ENCODE data around the gene RASD1.
"Not testable (repeated sequence)": the region's sequence is repeated elsewhere in the genome, so short reads cannot be mapped to it uniquely, and the experiment has no call there.

RASD1 gene

DNA sequence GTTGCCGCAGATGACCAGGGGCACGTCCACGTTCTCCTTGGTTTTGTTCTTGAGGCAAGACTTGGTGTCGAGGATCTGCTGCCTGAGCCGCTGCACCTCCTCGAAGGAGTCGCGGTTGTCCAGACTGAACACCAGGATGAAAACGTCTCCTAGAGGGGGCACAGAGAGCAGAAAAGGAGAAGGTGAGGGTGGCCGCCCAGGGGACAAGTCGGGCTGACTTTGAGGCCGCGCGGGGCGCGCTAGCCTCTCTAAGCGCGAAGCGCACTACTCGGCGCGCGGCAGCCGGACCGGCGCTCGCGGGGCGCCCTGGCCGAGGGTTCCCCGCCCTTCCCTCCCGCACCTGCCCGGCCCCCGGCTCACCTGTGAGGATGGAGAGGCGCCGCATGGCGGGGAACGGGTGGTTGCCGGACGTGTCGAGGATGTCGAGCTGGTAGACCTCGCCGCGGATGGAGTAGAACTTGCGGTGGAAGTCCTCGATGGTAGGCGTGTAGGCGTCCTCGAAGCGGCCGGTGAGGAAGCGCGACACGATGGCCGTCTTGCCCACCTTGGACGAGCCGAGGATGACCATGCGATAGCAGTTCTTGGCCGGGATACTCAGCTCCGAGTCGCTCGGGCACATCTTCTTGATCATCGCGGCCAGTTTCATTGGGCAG, 533 bp downstream of the RASD1 start:
- DNase-seq = no peak

DNA sequence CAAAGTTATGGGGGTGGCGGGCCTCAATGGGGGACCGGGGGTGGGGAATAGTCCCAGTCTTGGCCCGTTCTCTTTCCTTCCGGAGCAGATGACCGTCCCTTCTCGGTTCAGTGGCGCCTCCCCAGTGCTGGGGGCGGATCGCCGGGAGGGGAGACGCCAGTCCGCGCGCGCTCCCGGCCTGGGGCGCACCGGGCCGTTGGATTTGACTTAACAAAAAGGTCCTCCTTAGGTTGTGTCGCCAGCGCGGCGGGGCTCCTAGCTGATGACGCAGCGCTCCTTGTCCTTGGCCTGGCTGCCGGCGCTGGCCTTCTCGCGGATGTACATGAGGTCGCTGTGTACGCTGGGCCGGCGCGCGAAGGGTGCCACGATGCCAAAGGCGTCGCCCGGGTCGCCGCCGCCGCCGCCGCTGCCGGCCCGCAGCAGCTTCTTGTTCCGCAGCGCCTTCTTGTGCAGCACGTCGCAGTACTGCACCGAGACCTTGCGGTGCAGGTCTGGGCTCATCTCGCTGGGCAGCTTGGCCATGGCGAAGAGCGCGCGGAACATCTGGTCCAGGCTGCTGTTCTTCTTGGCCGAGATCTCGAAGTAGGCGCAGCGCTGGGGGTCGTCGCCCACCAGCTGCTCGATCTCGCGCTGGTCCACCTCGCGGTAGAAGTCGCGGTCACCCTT, 1.2 kb downstream of the RASD1 start:
- DNase-seq = no peak

DNA sequence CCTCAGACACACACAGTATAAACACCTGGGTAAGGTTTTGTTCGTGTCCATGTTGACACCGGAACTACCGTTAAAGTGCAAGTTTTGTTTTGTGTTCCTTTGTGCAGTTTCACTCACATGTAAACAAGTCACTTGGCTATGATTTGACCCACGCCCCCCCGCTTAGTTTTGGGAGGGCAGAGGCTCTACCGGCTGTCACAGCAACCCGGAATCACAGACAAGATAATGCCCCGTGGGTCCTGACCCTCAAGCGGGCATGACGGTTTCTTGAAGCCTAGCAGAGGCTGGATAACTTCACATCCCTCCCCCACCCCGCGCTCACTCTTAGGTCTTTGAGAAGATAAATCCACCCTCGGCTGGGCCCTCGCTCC, 1.7 kb downstream of the RASD1 start:
- DNase-seq = no peak

DNA sequence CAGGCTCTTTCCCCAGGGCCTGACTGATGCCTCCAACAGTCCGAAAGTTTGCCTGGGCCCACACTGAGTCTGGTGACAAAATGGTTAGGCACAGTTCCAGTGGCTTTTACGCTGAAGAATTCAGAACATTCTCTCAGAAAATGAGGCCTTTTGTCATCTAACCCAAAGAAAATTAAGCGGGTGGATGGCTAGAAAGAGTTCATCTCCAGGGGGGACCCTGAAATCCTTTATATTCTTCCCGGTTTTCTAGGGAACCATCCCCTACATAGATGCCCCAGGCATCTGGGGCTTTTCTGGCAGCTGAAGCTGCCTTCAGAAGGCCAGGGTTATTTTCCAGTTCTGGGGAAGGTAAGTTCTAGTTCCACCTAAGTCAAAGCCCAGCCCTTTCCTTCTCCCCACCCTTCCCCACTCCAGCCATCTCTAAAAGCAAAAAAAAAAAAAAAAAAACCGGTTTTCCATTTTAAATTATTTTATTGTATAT, 2.2 kb downstream of the RASD1 start:
- DNase-seq = no peak

DNA sequence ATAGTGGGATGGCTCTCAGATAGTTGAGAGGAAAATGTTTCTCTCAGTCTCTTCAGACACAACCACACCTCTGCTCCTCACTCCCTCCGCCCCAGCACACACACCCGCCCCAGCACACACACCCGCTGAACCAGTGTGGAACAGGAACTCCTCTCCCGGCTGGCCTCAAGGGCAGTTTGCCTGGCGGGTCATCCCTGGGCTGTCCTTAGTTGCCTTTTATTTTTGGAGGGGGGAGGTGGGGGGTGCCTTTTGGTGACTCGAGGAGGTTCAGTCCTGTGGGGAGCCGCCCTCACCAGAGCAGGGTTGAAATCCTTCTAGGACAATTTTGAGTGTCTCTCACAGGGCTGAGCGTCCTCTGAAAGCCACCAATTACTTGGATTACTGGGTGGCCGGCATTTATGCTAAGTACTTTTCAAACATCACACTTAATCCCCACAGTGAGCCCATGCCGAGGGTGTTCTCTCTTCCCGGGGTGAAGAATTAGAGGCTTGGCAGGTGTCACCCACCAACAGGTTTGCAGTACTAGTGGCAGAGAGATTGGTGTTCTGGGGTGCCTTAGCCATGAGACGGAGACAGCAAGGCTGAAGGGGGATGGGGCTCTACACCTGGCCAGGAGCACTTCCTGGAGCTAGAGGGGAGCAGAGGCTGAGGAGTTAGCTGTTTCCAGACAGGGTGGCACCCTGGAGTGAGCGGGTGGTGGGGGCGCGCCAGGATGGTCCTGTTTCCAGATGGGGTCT, 2.8 kb downstream of the RASD1 start:
- no peak for DNase-seq

DNA sequence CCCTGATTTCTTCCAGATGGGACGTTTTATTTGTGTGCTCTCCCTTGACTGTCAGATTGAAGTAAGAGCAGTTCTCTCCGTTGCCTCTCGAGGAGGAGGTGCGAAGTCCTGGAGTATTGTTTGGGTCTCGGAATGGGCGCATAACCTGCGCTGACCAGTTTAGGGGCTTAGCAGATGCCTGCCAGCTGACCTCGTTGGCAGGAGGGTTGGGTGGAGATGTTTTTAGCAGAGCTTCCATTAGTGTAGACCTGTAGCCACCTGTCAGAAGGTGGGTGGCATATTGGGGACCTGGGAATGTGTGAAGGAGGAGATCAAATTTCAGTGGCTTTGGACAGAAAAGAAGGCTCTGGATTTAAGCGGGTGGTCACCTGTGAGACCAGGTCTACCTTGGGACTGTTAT, 3.6 kb downstream of the RASD1 start:
- DNase-seq = no peak

DNA sequence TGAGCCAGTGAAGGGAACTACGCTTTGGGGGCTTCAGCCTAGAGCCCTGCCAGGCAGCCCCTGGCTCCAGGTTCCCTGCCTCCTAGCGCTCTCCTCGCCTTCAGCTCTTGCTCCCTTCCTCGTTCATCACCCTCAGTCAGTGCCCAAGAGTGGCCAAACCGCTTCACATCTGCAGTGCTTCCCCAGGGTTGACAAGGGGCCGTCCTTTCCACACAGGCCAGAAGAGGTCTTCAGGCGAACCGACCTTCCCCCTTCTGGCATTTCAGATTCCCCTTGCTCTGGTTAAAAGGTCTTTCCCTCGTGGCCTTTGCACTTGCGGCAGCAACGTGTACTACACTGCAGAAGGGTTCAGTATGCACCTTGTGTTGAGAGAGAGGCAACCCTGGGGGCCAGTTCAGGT, 4.1 kb downstream of the RASD1 start:
- DNase-seq = no peak

DNA sequence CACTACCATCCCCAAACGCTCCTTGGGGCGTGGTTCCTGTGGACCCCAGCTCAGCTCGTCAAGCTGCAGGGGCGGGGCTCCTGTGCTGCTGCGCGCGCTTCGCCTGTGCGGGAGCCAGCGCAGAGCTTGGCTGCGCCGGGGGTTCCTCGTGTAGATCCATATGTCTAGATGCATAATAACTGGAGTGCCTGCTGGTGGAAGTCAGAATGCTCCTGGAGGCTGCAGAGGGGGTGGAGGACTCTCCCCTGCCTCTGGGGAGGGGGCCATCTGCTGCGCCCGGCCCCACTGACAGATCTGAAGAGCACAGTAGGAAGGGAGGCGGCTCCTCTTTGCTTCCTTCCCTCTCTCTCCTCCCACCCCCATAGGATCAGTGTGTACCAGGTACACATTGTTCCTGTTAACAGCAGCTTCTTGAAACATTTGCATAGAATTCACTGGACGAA, 4.6 kb downstream of the RASD1 start:
- no peak for DNase-seq

DNA sequence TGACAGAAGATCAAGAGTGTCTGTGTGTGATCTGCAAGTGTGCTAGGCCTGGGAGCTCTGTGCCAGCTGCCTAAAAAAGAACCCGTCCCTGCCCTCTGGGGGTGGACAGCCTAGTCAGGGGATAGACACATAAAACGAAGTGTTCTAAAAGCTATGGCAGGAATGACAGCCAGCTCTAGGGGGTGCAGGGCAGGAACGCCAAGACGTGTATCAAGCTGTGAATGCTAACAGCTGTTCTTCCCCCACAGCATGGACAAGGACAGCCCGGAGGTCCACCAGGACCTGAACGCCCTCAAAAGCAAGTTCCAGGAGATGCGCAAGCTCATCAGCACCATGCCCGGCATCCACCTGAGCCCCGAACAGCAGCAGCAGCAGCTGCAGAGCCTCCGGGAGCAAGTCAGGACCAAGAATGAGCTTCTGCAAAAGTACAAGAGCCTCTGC, 5.1 kb downstream of the RASD1 start:
- no peak for DNase-seq

DNA sequence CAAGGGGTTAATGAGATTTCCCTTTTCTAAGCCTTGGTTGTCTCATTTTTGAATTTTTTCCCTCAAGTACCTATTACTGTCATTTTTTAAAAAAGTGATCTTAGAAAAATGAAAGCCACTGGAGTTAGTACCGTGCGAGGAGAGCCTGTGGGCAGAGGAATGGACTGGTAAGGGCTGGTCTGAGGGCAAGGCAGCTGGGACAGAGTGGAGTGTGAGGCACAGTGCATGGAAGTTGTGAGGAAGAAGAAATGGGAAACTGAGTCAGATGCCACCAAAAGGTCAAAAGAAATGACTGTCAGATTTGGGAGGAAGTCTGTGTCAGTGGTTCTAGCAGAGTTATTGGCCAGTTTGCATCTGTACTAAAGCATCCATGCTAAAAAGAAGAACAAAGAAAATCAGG, 8.2 kb downstream of the RASD1 start:
- no peak for DNase-seq

DNA sequence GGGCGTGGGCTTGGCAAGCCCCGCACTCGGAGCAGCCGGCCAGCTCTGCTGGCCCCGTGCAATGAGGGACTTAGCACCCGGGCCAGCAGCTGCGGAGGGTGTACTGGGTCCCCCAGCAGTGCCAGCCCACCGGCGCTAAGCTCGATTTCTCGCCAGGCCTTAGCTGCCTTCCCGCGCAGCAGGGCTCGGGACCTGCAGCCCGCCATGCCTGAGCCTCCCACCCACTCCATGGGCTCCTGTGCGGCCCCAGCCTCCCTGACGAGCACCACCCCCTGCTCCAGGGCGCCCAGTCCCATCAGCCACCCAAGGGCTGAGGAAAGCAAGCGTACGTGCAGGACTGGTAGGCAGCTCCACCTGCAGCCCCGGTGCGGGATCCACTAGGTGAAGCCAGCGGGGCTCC, 9.8 kb downstream of the RASD1 start:
- DNase-seq = not testable (repeated sequence)

DNA sequence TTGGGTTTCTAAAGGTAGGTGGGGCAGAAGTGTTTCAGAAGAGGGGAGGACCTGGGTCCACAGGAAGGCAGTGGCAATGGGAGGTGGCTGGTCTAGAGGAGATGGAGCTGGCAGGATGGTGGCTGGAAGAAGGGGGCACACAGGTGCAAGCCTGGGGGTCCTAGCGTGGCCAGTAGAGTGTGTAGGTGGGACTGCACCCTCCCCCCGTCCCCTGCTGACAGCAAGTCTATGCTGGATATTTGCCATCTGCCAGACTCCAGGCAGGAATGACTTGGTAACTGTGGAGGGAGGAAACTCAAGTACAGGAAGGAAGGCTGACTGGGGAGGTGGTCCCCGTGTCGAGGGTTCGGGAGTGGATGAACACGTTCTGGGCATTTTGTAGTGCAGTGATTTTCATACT, 10.8 kb downstream of the RASD1 start:
- no peak for DNase-seq

DNA sequence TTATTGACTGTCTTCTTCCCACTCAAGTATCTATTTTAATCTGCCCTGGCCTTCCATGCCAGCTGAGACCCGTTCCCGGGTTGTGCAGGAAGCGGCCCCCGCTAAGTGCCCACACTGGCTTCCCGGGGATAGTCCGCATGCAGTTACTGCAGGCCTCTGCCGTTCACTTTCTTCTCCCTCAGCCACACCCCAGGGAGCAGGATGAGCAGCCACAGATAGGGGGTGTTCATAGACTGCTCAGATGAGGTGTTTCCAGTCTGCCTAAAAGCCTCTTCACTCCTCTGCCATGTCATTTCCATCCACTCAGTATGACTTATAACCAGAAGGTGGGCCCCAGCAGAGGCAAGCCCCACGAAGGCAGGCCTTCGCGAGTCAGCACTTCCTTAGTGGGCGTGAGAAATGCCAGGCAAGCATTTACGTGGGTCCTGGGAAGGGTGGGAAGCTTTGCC, 11.7 kb downstream of the RASD1 start:
- DNase-seq = no peak

DNA sequence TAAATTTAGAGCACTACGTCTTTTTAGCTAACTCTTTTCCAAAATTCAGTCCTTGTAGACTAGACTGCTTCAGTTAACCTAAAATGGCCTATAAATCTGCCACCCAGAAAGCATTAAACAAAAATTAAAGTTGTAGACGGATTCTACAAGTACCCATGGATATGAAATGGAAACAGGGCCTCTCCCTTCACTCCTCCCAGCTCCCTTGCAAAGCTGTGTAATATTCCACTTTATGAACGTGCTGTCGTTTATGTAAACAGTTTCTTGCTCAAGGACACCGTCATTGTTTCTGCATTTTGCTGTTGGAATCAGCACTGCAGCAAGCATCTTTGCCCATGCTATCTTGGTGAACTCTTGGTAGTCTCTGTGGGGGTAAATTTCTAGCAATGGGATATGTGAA, 14.3 kb downstream of the RASD1 start:
- DNase-seq = no peak

DNA sequence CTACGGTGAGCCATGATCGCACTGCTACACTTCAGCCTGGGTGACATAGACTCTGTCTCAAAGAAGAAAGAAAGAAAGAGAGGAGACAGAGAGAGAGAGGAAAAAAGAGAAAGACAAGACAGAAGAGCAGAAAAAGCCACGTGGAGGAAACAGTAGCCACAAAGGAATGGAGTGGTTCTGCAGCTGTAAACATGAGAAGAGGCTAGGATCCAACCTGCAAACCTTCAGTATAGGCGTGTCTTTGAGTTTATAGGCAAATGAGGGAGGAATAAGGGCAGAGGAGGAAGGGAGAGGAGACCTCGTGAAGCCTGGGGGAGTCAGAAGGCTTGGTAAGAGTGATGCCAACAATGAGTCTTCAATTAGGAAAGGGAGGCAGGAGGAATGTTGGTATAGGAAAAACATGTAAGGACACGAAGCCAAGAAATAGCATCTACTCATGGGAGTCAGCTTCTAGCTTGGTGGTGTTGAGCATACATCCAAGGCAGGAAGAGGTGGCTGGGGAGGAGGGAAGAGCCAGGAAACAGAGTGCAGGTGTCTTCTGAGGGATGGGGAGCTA, 15.5 kb downstream of the RASD1 start:
- no peak for DNase-seq

DNA sequence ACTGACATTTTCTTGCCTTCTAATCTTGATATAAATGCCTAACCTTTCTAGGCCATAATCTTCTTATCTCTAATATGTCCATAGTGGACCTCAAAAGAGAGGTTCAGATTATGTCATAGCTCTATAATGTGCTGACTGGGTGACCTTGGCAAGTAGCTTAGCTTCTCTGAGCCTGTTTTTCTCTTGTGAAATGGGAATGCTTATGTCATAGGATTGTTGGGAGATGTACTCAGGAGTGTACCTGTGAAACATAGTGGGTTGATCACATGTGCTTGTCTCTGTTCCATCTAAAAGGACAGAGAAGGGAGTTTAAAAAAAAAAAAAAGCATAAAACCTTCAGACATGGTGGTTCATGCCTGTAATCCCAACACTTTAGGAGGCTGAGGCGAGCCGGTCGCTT, 17.0 kb downstream of the RASD1 start:
- DNase-seq = no peak

DNA sequence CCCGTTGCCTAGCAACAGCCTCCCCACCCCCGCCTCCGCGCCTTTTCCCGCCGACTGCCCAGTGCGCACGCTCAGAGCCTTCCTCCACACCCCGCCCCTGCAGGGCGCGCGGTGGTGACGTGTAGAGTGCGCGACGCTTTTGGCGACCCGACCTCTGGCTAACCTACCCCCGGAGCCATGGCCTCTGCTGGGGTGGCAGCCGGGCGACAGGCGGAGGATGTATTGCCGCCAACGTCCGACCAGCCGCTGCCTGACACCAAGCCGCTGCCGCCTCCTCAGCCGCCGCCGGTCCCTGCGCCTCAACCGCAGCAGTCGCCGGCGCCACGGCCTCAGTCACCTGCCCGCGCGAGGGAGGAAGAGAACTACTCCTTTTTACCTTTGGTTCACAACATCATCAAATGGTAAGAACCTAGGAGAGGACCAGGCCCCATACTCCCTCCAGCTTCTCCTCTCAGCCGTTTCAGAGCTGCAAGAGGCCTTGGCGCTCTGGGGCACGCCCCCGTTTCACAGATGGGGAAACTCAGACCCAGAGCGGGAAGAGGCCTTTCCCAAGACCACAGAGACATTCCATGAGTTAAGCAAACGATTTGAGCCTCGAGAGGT, 19.2 kb downstream of the RASD1 start, which contains the start of gene MED9:
Gene MED9, plus strand, starts transcription at position 136 of the 603 bp plus-strand sequence. Its CDS starts 42 bp downstream, at position 178.
- peak; percentile 73 for DNase-seq

DNA sequence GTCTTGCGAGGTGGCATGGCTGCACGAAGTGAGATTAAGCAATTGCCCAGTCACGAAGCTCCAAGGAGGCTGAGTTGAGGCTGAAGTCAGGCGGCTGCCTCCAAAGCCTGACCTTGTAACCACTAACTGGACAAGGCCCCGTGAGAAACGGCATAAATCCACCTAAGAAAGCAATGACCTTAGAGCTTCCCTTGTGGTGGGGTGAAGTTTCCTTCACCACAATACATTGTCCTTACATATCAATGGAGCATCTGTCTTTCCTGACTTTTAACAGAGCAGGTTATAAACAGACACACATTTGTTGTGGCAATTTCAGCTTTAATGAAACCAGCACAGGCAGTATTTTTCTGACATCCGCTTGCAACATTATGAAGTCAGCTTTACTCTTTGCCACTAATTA, 21.9 kb downstream of the RASD1 start:
- DNase-seq = no peak

DNA sequence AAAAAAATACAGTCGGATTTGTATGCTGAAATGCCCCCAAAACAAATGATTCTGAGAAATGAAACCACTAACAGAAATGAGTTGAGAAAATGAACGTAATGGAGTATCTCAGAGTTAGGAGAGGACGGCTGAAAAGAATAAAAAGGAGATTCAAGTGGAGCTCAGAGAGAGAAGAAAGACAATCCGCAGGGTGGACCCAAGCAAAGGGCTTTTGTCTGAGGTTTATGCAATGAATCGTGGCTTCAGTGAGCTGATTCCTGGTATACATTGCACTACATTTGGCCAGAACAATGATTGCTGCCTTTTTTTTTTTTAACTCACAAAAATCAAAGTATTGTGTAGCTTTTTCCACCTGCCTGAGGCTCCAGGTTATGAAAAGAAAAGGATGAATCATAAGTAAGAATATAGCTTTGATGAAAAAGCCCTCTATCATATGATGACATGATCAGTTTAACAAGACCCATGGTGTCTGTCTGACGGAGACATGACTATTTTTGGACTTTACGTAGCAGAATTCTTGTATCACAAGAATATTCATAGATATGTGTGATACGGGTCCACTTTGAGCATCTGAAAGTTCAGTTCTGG, 23.8 kb downstream of the RASD1 start:
- DNase-seq = no peak

DNA sequence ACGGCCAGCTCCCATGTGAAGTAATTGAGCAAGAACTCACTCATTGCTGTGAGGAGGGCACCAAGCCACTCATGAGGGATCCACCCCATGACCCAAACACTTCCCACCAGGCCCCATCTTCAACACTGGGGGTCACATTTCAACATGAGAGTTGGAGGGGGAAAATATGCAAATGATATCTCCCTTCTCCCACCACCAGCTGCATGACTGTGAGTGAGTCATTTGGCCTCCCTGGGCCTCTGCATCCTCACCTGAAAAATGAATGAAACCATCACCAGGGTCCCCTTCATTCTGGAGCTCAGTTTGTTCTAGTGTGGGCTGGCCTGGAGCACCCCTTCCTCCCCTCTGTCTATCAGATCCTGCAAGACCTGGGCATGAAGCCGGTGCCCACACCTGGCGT, 26.2 kb downstream of the RASD1 start:
- DNase-seq = no peak

DNA sequence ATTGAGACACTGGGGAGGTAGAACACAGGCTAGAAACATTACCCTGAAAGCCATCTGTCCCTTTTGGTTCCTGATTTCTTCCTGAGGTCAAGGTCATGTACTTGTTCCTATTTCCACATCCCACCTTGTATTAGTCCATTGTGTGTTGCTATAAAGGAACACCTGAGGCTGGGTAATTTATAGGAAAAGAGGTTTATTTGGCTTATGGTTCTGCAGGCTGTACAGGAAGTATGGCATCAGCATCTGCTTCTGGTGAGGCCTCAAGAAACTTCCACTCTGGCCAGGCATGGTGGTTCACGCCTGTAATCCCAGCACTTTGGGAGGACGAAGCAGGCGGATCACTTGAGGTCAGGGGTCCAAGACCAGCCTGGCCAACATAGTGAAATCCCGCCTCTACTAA, 26.8 kb downstream of the RASD1 start:
- DNase-seq = no peak

DNA sequence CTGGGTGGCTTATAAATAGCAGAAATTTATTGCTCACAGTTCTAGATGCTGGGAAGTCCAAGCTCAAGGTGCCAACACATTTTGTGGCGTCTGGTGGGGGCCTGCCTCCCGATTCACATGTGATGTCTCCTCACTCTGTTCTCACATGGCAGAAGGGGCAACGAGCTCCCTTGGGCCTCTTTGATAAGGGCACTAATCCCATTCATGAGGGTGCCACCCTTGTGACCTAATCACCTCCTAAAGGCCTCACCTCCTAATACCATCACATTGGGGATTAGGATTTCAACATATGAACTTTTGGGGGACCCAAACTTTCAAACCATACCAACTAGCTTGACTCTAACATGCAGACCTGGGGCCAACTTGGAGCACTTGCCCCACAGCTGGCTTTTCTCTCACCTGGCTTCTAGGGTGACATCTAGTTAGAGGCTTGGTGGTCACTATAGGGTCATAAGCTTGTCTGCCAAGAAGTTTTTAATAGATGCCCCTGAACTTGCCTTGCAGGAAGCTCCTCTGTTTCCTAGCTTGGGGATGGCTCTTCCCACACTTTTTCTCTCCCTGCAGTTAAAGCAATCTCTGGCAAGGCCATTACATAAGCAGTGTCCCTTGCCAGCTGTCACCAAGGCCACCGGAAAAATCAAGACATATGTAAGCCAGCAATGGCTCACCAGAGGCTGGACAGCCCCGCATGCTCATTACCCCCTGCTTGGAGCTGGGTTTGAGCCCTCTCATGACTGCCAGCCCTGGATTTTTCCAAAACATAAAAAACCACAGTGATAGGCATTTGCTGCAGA, 27.8 kb downstream of the RASD1 start:
- DNase-seq = no peak
